ENCODE measurements around the gene CFAP210. TPM values are rescaled to one million over a fixed set of nuclear protein-coding genes. Genes with fewer than 3 reads are reported as not detected.

The CFAP210 gene
- total RNA-seq, 1 donor from 2014 or later, result 1.2 TPM

DNA sequence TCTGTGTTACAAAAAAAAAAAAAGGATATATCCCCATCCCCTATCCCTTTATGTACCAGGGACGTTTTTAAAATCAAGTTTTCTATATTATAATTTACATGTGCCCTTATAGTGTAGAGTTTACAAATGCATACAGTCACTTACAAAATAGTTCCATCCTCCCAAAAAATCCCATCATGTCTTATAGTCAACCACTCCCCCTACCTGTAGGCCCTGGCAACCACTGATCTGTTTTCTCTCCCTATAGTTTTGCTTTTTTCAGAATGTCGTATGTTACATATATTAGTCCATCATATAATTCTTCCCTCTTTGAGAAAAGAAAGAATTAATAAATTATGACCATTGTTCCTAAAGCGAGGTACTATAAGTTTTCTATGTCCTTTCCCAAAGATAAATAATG, 17.8 kb downstream of the CFAP210 start:
- H3K4me1 ChIP-seq, result peaks cover 9% of the 10 kb centered on the region
- H3K4me1 Mint-ChIP-seq, result peaks cover 9% of the 10 kb centered on the region
- no peak overlapping the region for H3K4me3 Mint-ChIP-seq
- H3K36me3 Mint-ChIP-seq, result peaks cover 15% of the 10 kb centered on the region
- DNase-seq (ENCODE audit: low spot score), result peak; percentile 27
- peaks cover 8% of the 10 kb centered on the region for H3F3A ChIP-seq (ENCODE audit: low read depth)
- no peaks in the 10 kb centered on the region for H3K79me2 ChIP-seq (ENCODE audit: low read depth)
- H4K20me1 ChIP-seq (ENCODE audit: low read depth), result no peaks in the 10 kb centered on the region
- H3K27me3 ChIP-seq, result no peaks in the 10 kb centered on the region
- H3K4me2 ChIP-seq, result peak overlapping the region; percentile 51
- H3K27ac Mint-ChIP-seq, result no peak overlapping the region
- TF ChIP-seq, protein P1, sequence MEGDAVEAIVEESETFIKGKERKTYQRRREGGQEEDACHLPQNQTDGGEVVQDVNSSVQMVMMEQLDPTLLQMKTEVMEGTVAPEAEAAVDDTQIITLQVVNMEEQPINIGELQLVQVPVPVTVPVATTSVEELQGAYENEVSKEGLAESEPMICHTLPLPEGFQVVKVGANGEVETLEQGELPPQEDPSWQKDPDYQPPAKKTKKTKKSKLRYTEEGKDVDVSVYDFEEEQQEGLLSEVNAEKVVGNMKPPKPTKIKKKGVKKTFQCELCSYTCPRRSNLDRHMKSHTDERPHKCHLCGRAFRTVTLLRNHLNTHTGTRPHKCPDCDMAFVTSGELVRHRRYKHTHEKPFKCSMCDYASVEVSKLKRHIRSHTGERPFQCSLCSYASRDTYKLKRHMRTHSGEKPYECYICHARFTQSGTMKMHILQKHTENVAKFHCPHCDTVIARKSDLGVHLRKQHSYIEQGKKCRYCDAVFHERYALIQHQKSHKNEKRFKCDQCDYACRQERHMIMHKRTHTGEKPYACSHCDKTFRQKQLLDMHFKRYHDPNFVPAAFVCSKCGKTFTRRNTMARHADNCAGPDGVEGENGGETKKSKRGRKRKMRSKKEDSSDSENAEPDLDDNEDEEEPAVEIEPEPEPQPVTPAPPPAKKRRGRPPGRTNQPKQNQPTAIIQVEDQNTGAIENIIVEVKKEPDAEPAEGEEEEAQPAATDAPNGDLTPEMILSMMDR (IDR thresholded peaks at IDR 0.05), result peak; percentile 58
- no peak for TF ChIP-seq EZH2phosphoT487 (IDR thresholded peaks at IDR 0.05)
- H3K36me3 ChIP-seq, result no peaks in the 10 kb centered on the region
- H3K27ac ChIP-seq, result peak overlapping the region; percentile 9
- H3K9ac ChIP-seq, result no peak overlapping the region
- H3K4me3 ChIP-seq, result no peak overlapping the region
- peaks cover 2% of the 10 kb centered on the region for H3K9me3 Mint-ChIP-seq
- H3K27me3 Mint-ChIP-seq (ENCODE audit: insufficient read depth, low read depth), result no peaks in the 10 kb centered on the region
- peaks cover 5% of the 10 kb centered on the region for H3K9me3 ChIP-seq (ENCODE audit: low read depth)
- H2AFZ ChIP-seq (replicated peaks), result peak overlapping the region; percentile 38

- Histone ChIP-seq H3K9ac (no peak overlapping the region), H3K36me3 (no peaks in the 10 kb centered on the region), H3K27ac (no peak overlapping the region), H3K27me3 (no peaks in the 10 kb centered on the region), H3K4me2 (no peak overlapping the region), H3K9me3 (ENCODE audit: low read depth) (no peaks in the 10 kb centered on the region), H3K4me3 (no peak overlapping the region), H4K20me1 (ENCODE audit: low read depth) (no peaks in the 10 kb centered on the region), H2AFZ (replicated peaks) (no peak overlapping the region), H3F3A (ENCODE audit: low read depth) (peaks cover 8% of the 10 kb centered on the region), H3K4me1 (peaks cover 9% of the 10 kb centered on the region), H3K79me2 (ENCODE audit: low read depth) (no peaks in the 10 kb centered on the region)
- Mint-ChIP-seq H3K9me3 (no peaks in the 10 kb centered on the region), H3K4me3 (no peak overlapping the region), H3K36me3 (peaks cover 7% of the 10 kb centered on the region), H3K27ac (no peak overlapping the region), H3K4me1 (peaks cover 9% of the 10 kb centered on the region), H3K27me3 (ENCODE audit: insufficient read depth, low read depth) (no peaks in the 10 kb centered on the region)
- TF ChIP-seq, protein P1 (IDR thresholded peaks at IDR 0.05), result no peak
- DNase-seq (ENCODE audit: low spot score), result no peak
Measured at GRCh38 chr2:169673921-169674320, 20.3 kb downstream of the CFAP210 start.

- no peak overlapping the region for H3K27ac ChIP-seq
- H3K4me3 ChIP-seq, result no peak overlapping the region
- H3K4me2 ChIP-seq, result no peak overlapping the region
- no peak overlapping the region for H2AFZ ChIP-seq (replicated peaks)
- peaks cover 8% of the 10 kb centered on the region for H3F3A ChIP-seq (ENCODE audit: low read depth)
- peaks cover 9% of the 10 kb centered on the region for H3K4me1 ChIP-seq
- peaks cover 7% of the 10 kb centered on the region for H3K36me3 Mint-ChIP-seq
- no peaks in the 10 kb centered on the region for H3K27me3 ChIP-seq
- no peaks in the 10 kb centered on the region for H4K20me1 ChIP-seq (ENCODE audit: low read depth)
- H3K27ac Mint-ChIP-seq, result no peak overlapping the region
- DNase-seq (ENCODE audit: low spot score), result no peak
- no peaks in the 10 kb centered on the region for H3K36me3 ChIP-seq
- H3K9me3 ChIP-seq (ENCODE audit: low read depth), result no peaks in the 10 kb centered on the region
- TF ChIP-seq EZH2phosphoT487 (IDR thresholded peaks at IDR 0.05), result no peak
- TF ChIP-seq, protein P1 (IDR thresholded peaks at IDR 0.05), result no peak
- no peak for TF ChIP-seq EZH2 (IDR thresholded peaks at IDR 0.05)
- H3K4me1 Mint-ChIP-seq, result peaks cover 9% of the 10 kb centered on the region
- no peak overlapping the region for H3K9ac ChIP-seq
- no peaks in the 10 kb centered on the region for H3K27me3 Mint-ChIP-seq (ENCODE audit: insufficient read depth, low read depth)
- H3K79me2 ChIP-seq (ENCODE audit: low read depth), result no peaks in the 10 kb centered on the region
- no peaks in the 10 kb centered on the region for H3K9me3 Mint-ChIP-seq
- H3K4me3 Mint-ChIP-seq, result no peak overlapping the region
Measured at GRCh38 chr2:169673106-169673505, 21.1 kb downstream of the CFAP210 start.
